EL (cell line): ENCODE results near the gene ITGB3.
"Not testable (repeated sequence)": the region's sequence is repeated elsewhere in the genome, so short reads cannot be mapped to it uniquely, and the experiment has no call there.

ENCODE experiments used
- DNase-seq: peaks from one replicate; pipeline ENCODE4 v3.0.0-alpha.2; 2016

The ITGB3 gene

DNA sequence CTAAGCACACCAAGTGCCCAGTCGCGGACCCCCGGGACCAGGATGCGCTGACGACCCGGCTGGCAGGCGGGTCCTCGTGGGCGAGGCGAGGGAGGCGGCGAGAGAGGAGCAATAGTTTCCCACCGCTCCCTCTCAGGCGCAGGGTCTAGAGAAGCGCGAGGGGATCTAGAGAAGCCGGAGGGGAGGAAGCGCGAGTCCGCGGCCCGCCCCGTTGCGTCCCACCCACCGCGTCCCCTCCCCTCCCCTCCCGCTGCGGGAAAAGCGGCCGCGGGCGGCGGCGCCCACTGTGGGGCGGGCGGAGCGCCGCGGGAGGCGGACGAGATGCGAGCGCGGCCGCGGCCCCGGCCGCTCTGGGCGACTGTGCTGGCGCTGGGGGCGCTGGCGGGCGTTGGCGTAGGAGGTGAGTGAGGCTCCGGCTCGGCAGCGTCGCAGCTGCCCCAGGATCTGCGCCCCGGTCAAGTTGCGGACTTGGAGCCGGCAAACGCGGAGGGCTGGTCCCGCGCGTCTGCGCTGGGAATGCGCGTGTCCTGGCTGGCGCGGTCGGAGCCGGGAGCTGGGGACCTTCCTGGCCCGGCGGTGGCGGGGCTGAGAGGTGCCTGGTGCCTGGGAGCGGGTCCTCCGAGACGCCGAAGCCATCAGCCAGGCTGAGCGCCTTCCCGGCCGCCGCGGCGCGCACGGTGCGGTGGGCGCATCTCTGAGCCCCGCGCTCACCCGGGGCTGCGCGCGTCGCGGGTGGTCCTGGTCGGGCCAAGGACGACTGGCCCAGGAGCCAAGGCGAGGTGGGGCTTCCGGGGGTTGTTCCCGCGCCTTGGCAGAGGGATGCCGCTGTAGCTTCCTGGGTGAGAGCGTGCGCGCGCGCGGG, at the start of gene ITGB3:
Gene ITGB3, plus strand, starts transcription at position 287 of the 862 bp plus-strand sequence. Its CDS starts 35 bp downstream, at position 322.
- peak; percentile 82 for DNase-seq

DNA sequence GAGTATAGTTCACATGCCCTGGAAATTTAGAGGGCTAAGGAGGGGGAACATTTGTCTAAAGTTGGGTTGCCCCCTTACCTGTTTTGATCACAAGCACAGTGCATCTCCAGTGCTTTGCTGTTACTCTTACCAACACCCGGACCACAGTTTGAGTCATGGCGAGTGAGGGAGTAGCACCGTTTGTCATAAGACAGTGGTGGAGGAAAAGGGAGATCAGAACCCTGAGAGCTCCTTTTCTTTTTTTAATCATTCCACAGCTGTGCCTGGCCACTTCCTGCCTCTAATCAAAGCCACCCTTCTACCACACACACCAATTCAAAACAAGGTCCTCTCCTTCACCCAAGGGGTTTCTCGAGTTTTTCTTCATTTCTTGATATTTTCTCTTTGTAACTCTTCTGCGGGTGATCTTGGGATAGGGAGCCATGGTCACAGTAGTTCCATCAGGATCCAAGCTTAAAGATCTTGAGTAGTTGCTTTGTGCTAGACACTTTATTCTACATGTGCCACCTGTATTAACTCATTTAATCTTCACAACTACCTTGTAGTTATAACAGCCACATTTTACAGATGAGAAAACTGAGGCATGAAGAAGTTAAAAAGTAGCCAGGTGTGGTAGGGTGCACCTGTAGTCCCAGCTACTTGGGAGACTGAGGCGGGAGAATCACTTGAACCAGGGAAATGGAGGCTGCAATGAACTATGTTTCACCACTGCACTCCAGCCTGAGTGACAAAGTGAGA, 49.5 kb upstream of the ITGB3 start:
- peak; percentile 54 for DNase-seq

DNA sequence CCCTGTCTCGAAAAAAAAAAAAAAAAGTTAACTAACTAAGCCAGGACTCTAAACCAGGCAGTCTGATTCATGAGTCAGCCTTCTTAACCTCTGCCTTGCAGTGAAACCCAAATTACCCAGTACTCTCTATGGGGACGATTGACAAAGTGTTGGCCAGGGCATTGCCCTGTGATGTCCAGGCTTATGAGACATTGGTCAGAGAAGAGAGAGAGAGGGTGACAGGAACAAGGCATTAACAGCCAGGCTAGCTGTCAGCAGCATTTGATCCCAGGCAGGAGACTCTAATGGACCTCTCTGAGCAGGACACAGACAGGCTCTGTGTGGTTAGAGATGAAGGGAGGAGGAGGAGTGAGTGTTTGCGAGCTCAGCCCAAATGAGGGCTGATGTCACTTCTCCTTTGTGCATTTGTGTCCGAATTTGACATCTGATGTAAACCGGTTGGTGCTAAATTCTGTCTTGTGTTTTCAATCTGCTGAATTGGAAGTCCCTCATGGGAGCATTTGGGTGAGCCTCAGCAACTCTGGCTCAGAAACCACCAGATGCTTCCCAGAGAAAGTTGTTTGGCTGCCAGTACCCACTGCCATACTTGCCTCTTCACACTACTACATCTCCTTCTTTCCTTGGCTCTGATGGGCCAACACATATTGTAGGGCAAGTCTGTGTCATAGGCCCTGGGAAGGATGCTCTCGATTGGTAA, 48.8 kb upstream of the ITGB3 start:
- DNase-seq: peak; percentile 54

GRCh38 chr17:47205419-47205963, 48.1 kb upstream of the ITGB3 start:
- DNase-seq: peak; percentile 71

GRCh38 chr17:47207143-47208067, 46.2 kb upstream of the ITGB3 start:
- no peak for DNase-seq

GRCh38 chr17:47208744-47209488, 44.7 kb upstream of the ITGB3 start, which contains the start of gene MYL4:
TSS of gene MYL4 (plus strand) at chr17:47209348. CDS start at chr17:47209423, 75 bp downstream.
- DNase-seq: no peak

GRCh38 chr17:47209499-47209898, 44.1 kb upstream of the ITGB3 start:
- DNase-seq: no peak

- DNase-seq: no peak
Measured at GRCh38 chr17:47210105-47210504, 43.5 kb upstream of the ITGB3 start.

DNA sequence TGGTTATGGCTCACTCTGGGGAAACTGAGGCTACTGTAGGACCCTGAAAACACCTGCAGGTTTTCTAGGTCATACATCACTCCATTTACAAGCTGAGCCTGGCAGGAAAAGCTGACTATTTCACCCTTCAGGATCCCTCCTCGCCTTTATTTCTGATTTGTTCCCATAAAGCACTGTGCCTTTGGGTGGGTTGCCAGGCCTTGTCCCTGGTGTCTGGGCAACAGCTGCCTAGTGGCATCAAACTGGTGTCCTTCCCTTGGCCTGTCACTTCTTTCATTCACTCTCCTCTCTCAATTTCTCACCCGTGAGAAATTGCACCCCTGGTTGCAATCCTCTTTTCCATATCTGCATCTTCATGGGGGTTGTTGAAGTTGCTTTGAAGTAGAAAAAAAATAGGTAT, 42.8 kb upstream of the ITGB3 start:
- no peak for DNase-seq

GRCh38 chr17:47212458-47212857, 41.2 kb upstream of the ITGB3 start:
- no peak for DNase-seq

- no peak for DNase-seq
Measured at GRCh38 chr17:47213540-47213939, 40.1 kb upstream of the ITGB3 start.

DNA sequence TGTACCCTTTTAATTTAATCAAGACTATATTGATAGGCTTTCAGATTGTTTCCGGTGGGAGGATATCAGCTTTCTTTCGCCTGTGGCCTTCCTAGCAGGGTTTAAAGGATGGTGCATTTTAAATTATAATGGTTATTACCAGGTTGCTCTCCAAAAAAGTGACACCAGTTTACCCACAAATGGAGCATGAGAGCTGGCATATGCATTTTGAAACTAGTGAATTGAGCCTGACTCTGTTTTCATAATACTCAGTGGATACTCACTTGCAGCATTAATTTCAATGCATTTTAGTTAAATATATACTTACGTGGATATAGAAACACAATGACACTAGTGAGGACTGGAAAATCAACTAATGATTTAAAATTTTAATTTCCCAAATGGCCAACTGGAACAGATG, 38.7 kb upstream of the ITGB3 start:
- DNase-seq: no peak

GRCh38 chr17:47216821-47217220, 36.8 kb upstream of the ITGB3 start:
- not testable (repeated sequence) for DNase-seq

DNA sequence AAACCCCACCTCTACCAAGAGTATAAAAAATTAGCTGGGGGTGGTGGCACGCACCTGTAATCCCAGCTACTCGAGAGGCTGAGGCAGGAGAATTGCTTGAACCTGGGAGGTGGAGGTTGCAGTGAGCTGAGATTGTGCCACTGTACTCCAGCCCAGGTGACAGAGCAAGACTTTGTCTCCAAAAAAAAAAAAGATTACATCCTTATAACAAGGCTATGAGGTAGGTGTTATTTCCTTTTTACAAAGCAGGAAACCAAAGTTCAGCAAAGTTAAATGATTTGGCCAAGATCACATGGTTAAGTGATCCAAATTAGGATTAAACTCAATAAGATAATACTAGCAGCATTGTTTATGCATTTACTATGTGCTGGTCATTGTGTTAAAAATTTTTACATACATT, 36.3 kb upstream of the ITGB3 start:
- not testable (repeated sequence) for DNase-seq

GRCh38 chr17:47218896-47219430, 34.7 kb upstream of the ITGB3 start:
- DNase-seq: no peak

DNA sequence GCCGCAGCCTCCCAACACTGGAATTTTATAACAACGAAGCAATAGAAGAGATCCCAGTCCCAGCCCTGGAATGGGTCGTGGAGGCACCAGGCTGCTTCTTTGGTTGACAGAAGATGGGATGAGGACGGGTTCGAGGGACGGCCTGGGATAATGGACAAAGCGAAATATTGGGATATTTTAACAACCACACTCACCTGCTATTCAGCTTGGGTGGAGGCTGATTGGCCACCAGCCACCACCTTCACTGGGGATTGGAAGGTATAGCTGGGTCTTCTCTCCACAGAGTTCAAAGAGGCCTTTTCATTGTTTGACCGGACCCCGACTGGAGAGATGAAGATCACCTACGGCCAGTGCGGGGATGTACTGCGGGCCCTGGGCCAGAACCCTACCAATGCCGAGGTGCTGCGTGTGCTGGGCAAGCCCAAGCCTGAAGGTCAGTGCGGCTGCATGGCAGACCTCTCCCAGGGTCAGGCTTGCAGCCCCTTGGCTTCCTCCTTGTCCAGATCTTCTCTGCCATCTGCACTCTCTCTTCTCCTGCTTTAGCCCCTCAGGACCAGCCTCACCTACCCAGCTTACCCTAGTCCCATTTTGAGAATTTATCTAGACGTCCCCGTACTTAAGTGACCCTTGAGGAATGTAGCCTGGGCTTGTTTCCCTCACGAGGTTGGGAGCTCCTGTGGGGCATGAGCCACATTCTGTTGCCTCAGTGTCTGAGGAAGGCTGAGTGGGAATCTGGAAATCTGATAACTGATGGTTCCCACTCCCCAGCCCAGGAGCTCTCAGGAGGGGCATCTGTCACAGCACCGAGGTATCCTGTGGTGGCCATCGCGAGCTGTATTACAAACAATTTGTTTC, 33.8 kb upstream of the ITGB3 start:
- no peak for DNase-seq

DNA sequence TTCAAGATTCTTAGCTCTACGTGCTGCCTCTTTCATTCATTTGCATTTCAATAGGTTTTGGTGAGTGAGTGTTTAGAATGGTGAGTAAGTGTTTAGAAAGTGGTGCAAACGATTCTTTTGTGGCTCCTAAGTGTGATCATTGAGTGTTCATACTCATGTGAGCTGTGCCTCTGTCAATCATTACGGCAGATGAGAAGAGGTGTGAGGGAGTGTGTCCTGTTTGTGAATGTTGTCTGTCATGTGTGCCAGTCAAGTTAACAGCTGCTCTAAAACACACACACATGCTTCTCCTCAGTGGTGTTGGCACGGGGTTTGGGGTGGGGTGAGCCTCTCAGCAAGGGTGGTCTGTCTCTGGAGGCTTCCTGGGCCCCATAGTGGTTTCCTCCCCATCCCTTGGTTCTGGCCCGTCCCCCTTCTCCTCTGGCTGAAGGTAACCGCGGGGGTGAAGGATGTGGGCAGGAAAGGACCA, 33.1 kb upstream of the ITGB3 start:
- no peak for DNase-seq

DNA sequence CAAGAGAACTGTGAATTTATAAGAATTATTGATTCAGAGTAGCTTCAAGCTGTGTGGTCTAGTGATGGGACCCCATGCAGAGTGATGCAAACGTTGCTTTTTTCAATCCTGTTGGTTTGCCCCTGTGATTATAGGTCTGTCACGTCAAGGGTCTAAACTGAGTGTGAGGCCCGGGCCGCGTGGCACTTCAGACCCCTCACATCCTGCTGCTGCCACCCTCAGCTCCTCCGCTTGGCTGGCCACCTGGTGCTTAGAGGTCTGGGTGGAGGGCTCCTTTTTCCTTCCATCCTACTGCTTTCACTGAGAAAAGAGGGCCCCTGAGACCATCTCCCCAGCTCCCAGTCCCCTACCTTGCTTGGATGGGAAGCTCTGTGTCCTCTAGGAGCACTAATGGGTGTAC, 32.5 kb upstream of the ITGB3 start:
- no peak for DNase-seq

GRCh38 chr17:47222047-47222446, 31.6 kb upstream of the ITGB3 start:
- no peak for DNase-seq

DNA sequence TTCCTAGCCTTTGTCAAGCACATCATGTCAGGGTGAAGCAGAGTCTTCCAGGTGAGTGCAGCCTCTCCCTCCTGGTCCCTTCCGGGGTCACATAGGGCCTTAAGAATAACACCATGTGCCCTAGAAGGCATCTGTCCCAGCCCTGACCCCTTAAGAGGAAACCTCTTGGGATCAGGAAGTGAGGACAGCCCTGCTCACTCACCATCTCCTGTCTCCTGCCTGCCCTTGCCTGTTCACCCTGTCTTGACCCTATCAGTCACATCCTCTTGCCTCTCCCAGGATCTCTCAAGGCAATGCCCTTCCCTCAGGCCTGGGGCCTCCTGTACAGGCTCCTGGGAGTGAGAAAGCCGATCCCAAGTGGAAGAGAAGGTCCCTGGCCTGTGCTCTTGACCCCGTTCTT, 30.6 kb upstream of the ITGB3 start:
- DNase-seq: peak; percentile 25
